ES-I3 (cell line): Measurements from ENCODE around the gene CYP19A1.
"Not testable (repeated sequence)": the region's sequence is repeated elsewhere in the genome, so short reads cannot be mapped to it uniquely, and the experiment has no call there.

Experiments
- H3K36me3 ChIP-seq: 2 replicates; pipeline ENCODE4 v1.6.1; 2013; ENCODE audit warnings: mild to moderate bottlenecking, low read length, control low read depth, moderate library complexity; ENCODE audit not compliant: insufficient read depth
- H3K4me1 ChIP-seq: 2 replicates; pipeline ENCODE4 v1.6.1; 2013; ENCODE audit warnings: mild to moderate bottlenecking, control low read depth, low read length; ENCODE audit not compliant: insufficient read depth
- H3K9ac ChIP-seq: 2 replicates; pipeline ENCODE4 v1.6.1; 2013; ENCODE audit warnings: low read depth, mild to moderate bottlenecking, low read length, moderate library complexity
- H3K9me3 ChIP-seq: 2 replicates; pipeline ENCODE4 v1.6.1; 2013; ENCODE audit warnings: mild to moderate bottlenecking, low read length, moderate library complexity; ENCODE audit not compliant: control insufficient read depth, insufficient read depth

CYP19A1 gene

DNA sequence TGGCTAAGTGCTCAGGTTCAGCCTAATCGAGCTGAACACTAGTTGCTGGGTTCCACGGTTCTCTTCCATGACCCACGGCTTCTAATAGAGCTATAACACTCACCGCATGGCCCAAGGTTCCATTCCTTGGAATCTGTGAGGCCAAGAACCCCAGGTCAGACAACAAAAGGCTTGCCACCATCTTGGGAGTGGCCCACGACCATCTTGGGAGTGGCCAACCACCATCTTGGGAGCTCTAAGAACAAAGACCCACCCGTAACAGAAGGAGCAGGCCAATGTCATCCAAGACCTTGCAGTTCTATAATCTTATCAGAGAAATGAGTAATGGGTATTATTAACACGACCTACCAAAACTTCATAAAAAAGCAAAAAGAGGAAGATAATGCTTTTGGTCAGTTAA, 77.3 kb downstream of the CYP19A1 start:
- H3K9me3 ChIP-seq, H3K36me3 ChIP-seq, H3K4me1 ChIP-seq, H3K9ac ChIP-seq: not testable (repeated sequence)

DNA sequence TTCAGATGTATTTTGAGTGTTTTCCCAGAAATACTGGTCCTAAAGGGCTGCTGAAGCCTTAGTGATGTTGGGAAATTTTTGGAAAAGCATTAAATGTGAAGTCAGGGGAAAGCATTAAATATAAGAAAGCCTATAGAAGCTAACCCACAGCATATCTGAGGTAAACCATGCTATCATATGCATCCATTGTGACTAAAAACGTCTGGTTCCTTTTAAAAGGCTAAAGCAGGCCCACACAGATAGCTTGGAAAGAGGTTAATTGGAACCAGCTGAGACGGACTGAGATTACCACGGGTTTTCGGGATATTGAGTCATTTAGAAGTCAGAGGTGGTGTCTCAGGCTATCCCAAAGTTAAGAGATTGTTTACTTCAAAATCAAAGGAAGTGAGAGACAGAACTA, 78.2 kb downstream of the CYP19A1 start:
- H3K9me3 ChIP-seq: no peaks in the 10 kb centered on the region
- H3K4me1 ChIP-seq: no peaks in the 10 kb centered on the region
- H3K9ac ChIP-seq: no peak overlapping the region
- H3K36me3 ChIP-seq: no peaks in the 10 kb centered on the region; the same call in 1 of the 2 replicates

DNA sequence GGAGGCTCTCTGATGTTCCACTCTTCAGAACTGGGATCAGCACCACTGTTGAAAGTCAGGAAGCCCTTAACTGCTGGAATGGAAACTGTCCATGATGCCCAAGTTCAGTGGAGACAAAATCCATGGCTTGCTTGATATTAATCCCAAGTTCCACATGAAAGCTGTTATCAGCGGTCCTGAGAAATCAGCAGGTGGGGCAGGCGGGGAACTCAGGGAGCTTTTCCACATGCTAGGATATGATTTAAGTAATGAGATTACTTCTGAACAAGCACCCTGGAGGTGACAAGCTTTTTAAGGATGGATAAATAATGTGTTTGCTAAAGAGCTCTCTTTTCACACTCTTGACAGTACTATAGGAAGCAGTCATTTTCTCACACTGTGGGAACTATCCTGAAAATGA, 82.9 kb downstream of the CYP19A1 start:
- Histone ChIP-seq H3K4me1 (no peaks in the 10 kb centered on the region), H3K9me3 (no peaks in the 10 kb centered on the region), H3K36me3 (no peaks in the 10 kb centered on the region), H3K9ac (no peak overlapping the region)

DNA sequence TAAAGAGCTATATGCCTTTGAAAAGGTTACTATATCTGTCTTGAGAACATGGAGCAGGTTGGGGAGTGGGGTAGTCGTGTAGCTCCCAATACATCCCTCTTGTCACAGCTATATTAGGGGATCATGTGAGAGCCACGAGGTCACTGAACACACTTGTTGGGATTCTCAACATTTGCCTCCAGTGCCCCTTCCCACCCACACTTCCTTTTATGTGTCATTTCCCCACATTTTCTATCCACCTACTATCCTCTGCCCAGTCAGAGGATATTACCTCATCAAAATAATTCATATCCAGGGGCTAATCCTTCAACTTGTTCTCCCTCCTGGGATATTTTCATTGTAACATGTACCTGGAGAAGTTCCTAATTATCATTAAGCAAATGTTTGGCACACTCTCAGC, 85.0 kb downstream of the CYP19A1 start:
- Histone ChIP-seq H3K4me1 (no peaks in the 10 kb centered on the region), H3K9me3 (no peaks in the 10 kb centered on the region), H3K9ac (no peak overlapping the region), H3K36me3 (no peaks in the 10 kb centered on the region)

DNA sequence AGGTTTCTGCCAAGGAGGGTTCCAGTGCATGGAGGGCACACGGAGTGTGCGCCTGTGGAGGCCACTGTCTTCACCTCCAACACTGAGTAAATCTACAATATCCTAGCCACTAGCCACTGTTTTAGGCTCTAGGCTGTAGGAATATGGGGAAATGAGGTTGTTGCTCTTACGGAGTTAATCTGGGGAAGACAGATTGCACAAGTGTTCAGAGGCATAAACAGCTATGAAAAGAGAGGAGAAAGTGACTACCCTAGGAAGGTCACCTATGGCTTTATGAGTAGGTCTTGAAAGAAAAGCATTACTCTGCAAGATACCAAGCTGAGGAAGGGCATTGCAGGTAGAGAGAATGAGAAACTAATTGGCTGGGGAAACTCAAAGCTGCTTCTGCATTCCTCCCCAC, 85.7 kb downstream of the CYP19A1 start:
- no peak overlapping the region for H3K9ac ChIP-seq

DNA sequence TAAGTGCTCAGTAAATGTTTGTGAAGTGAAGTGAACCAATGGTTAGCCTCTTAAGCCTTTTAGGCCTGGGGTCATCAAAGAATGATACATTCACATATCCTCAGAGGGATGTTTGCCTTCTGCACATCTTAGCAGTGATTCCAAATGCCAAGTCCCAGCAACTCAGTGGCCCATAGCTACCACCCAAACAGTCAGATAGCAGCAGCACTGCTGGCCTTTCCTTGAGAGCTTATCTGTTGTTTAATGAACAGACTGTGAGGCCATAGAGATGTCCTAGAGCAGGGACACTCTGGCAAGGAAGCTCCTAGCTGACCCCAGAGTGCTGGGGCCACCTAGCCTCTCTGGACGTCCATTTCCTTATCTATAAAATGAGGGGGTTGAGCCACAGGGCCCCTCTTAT, 86.8 kb downstream of the CYP19A1 start:
- Histone ChIP-seq H3K4me1 (no peaks in the 10 kb centered on the region), H3K9ac (no peak overlapping the region), H3K36me3 (no peaks in the 10 kb centered on the region), H3K9me3 (no peaks in the 10 kb centered on the region)

More for the DNA sequence above, 85.7 kb downstream of the CYP19A1 start:
- Histone ChIP-seq H3K9me3 (no peaks in the 10 kb centered on the region), H3K36me3 (no peaks in the 10 kb centered on the region), H3K4me1 (no peaks in the 10 kb centered on the region)

GRCh38 chr15:51250217-51251011, 88.0 kb downstream of the CYP19A1 start:
- H3K9ac ChIP-seq: no peak overlapping the region
- H3K36me3 ChIP-seq: no peaks in the 10 kb centered on the region
- no peaks in the 10 kb centered on the region for H3K9me3 ChIP-seq
- H3K4me1 ChIP-seq: no peaks in the 10 kb centered on the region

- H3K9ac ChIP-seq: no peak overlapping the region
- H3K36me3 ChIP-seq: no peaks in the 10 kb centered on the region
- no peaks in the 10 kb centered on the region for H3K9me3 ChIP-seq
- H3K4me1 ChIP-seq: peaks cover 17% of the 10 kb centered on the region
These were observed 92.8 kb downstream of the CYP19A1 start for GRCh38 chr15:51245628-51246027.

GRCh38 chr15:51244423-51244869, 94.0 kb downstream of the CYP19A1 start:
- Histone ChIP-seq H3K9me3 (no peaks in the 10 kb centered on the region), H3K36me3 (no peaks in the 10 kb centered on the region), H3K4me1 (peaks cover 26% of the 10 kb centered on the region), H3K9ac (no peak overlapping the region)

- no peak overlapping the region for H3K9ac ChIP-seq
- peaks cover 27% of the 10 kb centered on the region for H3K4me1 ChIP-seq
- H3K36me3 ChIP-seq: no peaks in the 10 kb centered on the region
- H3K9me3 ChIP-seq: no peaks in the 10 kb centered on the region
These were observed 94.6 kb downstream of the CYP19A1 start for GRCh38 chr15:51243774-51244173.

GRCh38 chr15:51240066-51240465, 98.3 kb downstream of the CYP19A1 start:
- Histone ChIP-seq H3K4me1 (peaks cover 31% of the 10 kb centered on the region), H3K36me3 (no peaks in the 10 kb centered on the region), H3K9ac (no peak overlapping the region), H3K9me3 (no peaks in the 10 kb centered on the region)

- no peaks in the 10 kb centered on the region for H3K9me3 ChIP-seq
These were observed 100.6 kb downstream of the CYP19A1 start for GRCh38 chr15:51237816-51238215.

DNA sequence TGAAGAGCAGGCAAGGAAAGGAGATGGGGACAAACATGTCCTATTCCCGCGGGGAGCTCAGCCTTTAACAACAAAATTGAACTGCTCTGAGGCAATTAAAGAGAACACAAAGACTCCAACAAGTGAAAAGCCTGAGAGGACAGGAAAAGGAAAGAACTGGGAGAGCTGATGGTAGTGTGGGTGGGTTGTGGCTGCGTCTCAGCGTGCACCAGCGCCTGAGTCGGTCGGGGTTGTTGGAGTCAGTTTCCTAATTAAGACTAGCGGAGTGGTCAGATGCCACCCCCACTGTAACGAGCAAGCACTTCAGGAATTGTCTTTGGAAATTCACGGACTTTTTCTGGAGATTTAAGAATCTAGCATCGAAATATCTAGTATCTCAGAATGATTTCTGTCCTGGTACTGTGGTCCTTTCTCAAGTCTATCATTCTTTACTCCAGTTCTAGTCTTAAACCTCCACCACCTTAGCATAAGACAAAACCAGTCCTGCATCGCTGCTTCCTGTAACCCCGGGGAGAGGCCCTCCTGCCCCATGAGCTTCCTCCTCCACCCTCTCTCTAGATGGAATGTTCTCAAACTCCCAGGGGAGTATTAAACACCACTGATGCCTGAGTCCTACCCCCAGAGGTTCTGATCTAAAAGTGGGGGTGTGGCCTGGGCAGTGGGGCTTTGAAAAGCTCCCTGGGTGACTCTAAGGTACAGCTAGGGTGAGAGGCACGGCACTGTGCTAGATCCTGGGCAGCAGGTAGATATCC, 104.0 kb downstream of the CYP19A1 start:
- no peaks in the 10 kb centered on the region for H3K9me3 ChIP-seq
- H3K36me3 ChIP-seq: no peaks in the 10 kb centered on the region
- H3K9ac ChIP-seq: no peak overlapping the region
- peaks cover 4% of the 10 kb centered on the region; the same call in 1 of the 2 replicates for H3K4me1 ChIP-seq

More at GRCh38 chr15:51237816-51238215, 100.6 kb downstream of the CYP19A1 start:
- Histone ChIP-seq H3K36me3 (no peaks in the 10 kb centered on the region), H3K4me1 (peaks cover 23% of the 10 kb centered on the region), H3K9ac (no peak overlapping the region)

- no peaks in the 10 kb centered on the region for H3K9me3 ChIP-seq
- no peak overlapping the region for H3K9ac ChIP-seq
- H3K4me1 ChIP-seq: peaks cover 17% of the 10 kb centered on the region
- H3K36me3 ChIP-seq: no peaks in the 10 kb centered on the region
These were observed 105.8 kb downstream of the CYP19A1 start for GRCh38 chr15:51232581-51232980.

GRCh38 chr15:51229907-51230330, 108.5 kb downstream of the CYP19A1 start:
- no peaks in the 10 kb centered on the region for H3K36me3 ChIP-seq
- no peaks in the 10 kb centered on the region for H3K9me3 ChIP-seq
- peaks cover 13% of the 10 kb centered on the region for H3K4me1 ChIP-seq
- H3K9ac ChIP-seq: no peak overlapping the region
